Endothelial cell of umbilical vein (primary cell): Measurements from ENCODE around the gene ANAPC13. TPM values are rescaled to one million over a fixed set of nuclear protein-coding genes. Genes with fewer than 3 reads are reported as not detected.

Source experiments
- BruUV-seq: library from RNA; stranded (reverse); fragments of 400-500 nt; replicated peaks from 2 replicates; lab custom pipeline; 2021; lab: Mats Ljungman, UMichigan
- CTCF ChIA-PET: fragments of 300-600, 350-600 bp; sonication (Branson Sonifier 250); formaldehyde crosslinking; loops from one replicate; lab custom pipeline; 2021; ENCODE audit warnings: antibody characterized with exemption, inconsistent platforms; lab: Charles Lee
- POLR2A ChIA-PET: fragments of 300-600, 350-600 bp; sonication (Branson Sonifier 250); formaldehyde crosslinking; loops from one replicate; lab custom pipeline; 2021; ENCODE audit warnings: antibody characterized with exemption, inconsistent platforms; lab: Charles Lee
- DNase-seq: peaks from one replicate; pipeline ENCODE4 v3.0.0-alpha.2; 2011; ENCODE audit warnings: low read depth, low spot score
- FAIRE-seq: peaks from 2 replicates; lab custom pipeline; 2011; peaks lifted over from hg19 to GRCh38; lab: Jason Lieb, UNC
- H2AFZ ChIP-seq: 2 replicates; pipeline ENCODE4 v1.6.0; 2012; ENCODE audit warnings: low read depth, low read length, control low read depth, inconsistent platforms
- H3K27ac ChIP-seq: 2 replicates; pipeline ENCODE4 v1.5.1; 2011; ENCODE audit warnings: low read depth, mild to moderate bottlenecking, control low read depth, low read length, moderate library complexity; ENCODE audit not compliant: insufficient read depth
- H3K27me3 ChIP-seq, 2 experiments: 2 replicates each; pipeline versions ENCODE4 v1.6.0 to v1.6.1; 2011; ENCODE audit warnings: low read length in 2 of 2, mixed read lengths in 1 of 2; ENCODE audit not compliant: control insufficient read depth in 2 of 2, insufficient read depth in 2 of 2
- H3K36me3 ChIP-seq, 2 experiments: 2 replicates in 1 of 2; 3 replicates in 1 of 2; pipeline ENCODE4 v1.5.1; 2011; ENCODE audit warnings: low read length in 2 of 2, mild to moderate bottlenecking in 1 of 2, moderate library complexity in 1 of 2; ENCODE audit not compliant: control insufficient read depth in 2 of 2, insufficient read depth in 2 of 2; ENCODE audit errors: extremely low read depth in 1 of 2
- H3K4me1 ChIP-seq: 3 replicates; pipeline ENCODE4 v1.5.1; 2011; ENCODE audit warnings: mild to moderate bottlenecking, low read length; ENCODE audit not compliant: control insufficient read depth, insufficient read depth; ENCODE audit errors: extremely low read depth
- H3K4me2 ChIP-seq: 2 replicates; pipeline ENCODE4 v1.6.1; 2011; ENCODE audit warnings: low read length, control low read depth, mixed read lengths; ENCODE audit not compliant: insufficient read depth
- H3K4me3 ChIP-seq, 3 experiments: fragments of 200-600 bp in 1 of 3; sonication (generic), shearing (Covaris generic) in 1 of 3; replicated peaks in 1 of 3; 2 replicates each; pipeline ENCODE4 v1.5.1; 2011 to 2016; ENCODE audit warnings: control low read depth in 3 of 3, low read length in 3 of 3, mild to moderate bottlenecking in 2 of 3, inconsistent platforms in 1 of 3, low read depth in 1 of 3, moderate library complexity in 1 of 3; ENCODE audit not compliant: insufficient read depth in 1 of 3
- H3K79me2 ChIP-seq: 2 replicates; pipeline ENCODE4 v1.6.0; 2012; ENCODE audit warnings: low read length, inconsistent platforms; ENCODE audit not compliant: control insufficient read depth, insufficient read depth
- H3K9ac ChIP-seq: replicated peaks from 2 replicates; pipeline ENCODE3; 2011; ENCODE audit warnings: low read length, control low read depth; ENCODE audit not compliant: insufficient read depth; ENCODE audit errors: extremely low read depth
- H3K9me1 ChIP-seq: replicated peaks from 3 replicates; pipeline ENCODE4 v1.6.0; 2011; ENCODE audit warnings: mild to moderate bottlenecking, low read length; ENCODE audit not compliant: control insufficient read depth, insufficient read depth; ENCODE audit errors: extremely low read depth
- H3K9me3 ChIP-seq: replicated peaks from 2 replicates; pipeline ENCODE4 v1.5.1; 2012; ENCODE audit warnings: low read length, inconsistent platforms; ENCODE audit not compliant: control insufficient read depth, insufficient read depth
- H4K20me1 ChIP-seq: replicated peaks from 2 replicates; pipeline ENCODE3; 2011; ENCODE audit warnings: mild to moderate bottlenecking, low read length; ENCODE audit not compliant: control insufficient read depth, insufficient read depth; ENCODE audit errors: extremely low read depth
- MAX ChIP-seq: IDR thresholded peaks from 2 replicates; pipeline ENCODE4 v1.6.1; 2011; ENCODE audit not compliant: insufficient read depth, insufficient read length
- POLR2A ChIP-seq: IDR thresholded peaks from 2 replicates; pipeline ENCODE4 v1.6.1; 2012; ENCODE audit warnings: low read depth, mild to moderate bottlenecking, control low read depth, low read length
- dilution Hi-C: fragments of 300-500 bp; cut with MboI; formaldehyde crosslinking; loops from one replicate; pipeline ENCODE4 v1.15.0; 2019; ENCODE audit warnings: low sequenced_read_pairs; ENCODE audit not compliant: extremely low pct_ligation_motif_present
- intact Hi-C: fragments of 100-400 bp; cut with micrococcal nuclease; formaldehyde crosslinking; loops from one replicate; pipeline ENCODE4 v1.10.0; 2022
- polyA plus RNA-seq, 4 experiments: library from polyadenylated mRNA; depleted of rRNA in 3 of 4; stranded (reverse) in 3 of 4; unstranded in 1 of 4; fragments of >200 nt; gene quantifications; 2 replicates each; pipeline versions ENCODE4 v1.2.1 to v1.2.3, GENCODE V29; 2011 to 2012; ENCODE audit warnings: missing spikeins in 1 of 4
- total RNA-seq: library from RNA; stranded (reverse); gene quantifications from 2 replicates; pipeline ENCODE4 v1.2.3, GENCODE V29; 2021
- TF ChIP-seq, protein P1 (sequence below), 2 donors: IDR thresholded peaks; 1 replicate in 1 of 2; 2 replicates in 1 of 2; pipeline ENCODE4 v1.5.1; 2011; ENCODE audit warnings: low read length in 2 of 2, mild to moderate bottlenecking in 2 of 2, moderate library complexity in 2 of 2, control low read depth in 1 of 2, inconsistent platforms in 1 of 2, low read depth in 1 of 2; ENCODE audit not compliant: insufficient read depth in 1 of 2; ENCODE audit errors: extremely low read depth in 1 of 2

The ANAPC13 gene
- total and polyA plus RNA-seq, 2 donors (not counting 3 experiments of a cell fraction or from before 2014, with no cell fraction given) = 48.4 to 50.8 TPM

DNA sequence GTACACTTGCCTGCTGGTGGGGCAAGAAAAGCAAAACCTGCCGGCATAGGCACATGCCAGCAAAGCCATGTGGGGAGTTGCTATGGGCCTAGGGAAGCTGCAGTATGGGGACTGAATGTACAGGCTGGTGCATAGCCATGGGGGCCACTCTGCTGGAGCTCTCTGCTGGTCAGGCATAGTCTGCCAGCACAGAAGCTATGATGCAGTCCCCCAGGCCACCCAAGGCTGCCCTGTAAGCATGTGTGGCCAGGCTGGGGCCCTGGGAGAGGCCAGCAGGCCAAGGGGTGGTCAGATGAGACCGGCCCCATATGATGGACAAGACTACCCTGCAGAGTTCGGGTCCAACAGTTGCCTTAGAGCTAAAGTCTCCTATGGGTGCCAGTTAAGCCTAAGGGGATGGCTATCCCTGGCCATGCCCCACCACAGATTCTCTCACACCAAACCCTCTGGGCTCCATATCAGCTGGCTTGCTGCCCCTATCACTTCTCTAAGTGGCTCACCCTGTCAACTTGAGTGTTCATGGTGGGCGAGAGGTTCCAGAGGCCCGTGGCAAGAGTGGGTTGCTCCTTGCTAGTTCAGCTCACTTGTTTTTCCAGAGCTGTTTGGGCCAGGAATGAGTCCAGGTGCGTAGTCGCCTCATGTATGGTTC lies 41.9 kb upstream of the ANAPC13 start:
- intact Hi-C loops (no loop called here), dilution Hi-C loops (no loop called here)
- no peak for TF ChIP-seq POLR2A
- no peak for TF ChIP-seq MAX
- no peak overlapping the region for H3K9ac ChIP-seq
- BruUV-seq = no TSS peak
- no peak overlapping the region for H3K27ac ChIP-seq
- no peaks in the 10 kb centered on the region for H3K9me3 ChIP-seq
- H3K4me1 ChIP-seq = no peaks in the 10 kb centered on the region
- no peak overlapping the region for H3K4me3 ChIP-seq
- H2AFZ ChIP-seq = no peak overlapping the region
- no peak for FAIRE-seq
- H3K36me3 ChIP-seq = no peaks in the 10 kb centered on the region
- no peaks in the 10 kb centered on the region for H4K20me1 ChIP-seq
- no peaks in the 10 kb centered on the region for H3K9me1 ChIP-seq
- CTCF ChIA-PET = no interaction called here
- H3K79me2 ChIP-seq = peaks cover 2% of the 10 kb centered on the region
- no peak overlapping the region for H3K4me2 ChIP-seq
- no peaks in the 10 kb centered on the region for H3K27me3 ChIP-seq
- POLR2A ChIA-PET = no interaction called here
- no peak for DNase-seq

DNA sequence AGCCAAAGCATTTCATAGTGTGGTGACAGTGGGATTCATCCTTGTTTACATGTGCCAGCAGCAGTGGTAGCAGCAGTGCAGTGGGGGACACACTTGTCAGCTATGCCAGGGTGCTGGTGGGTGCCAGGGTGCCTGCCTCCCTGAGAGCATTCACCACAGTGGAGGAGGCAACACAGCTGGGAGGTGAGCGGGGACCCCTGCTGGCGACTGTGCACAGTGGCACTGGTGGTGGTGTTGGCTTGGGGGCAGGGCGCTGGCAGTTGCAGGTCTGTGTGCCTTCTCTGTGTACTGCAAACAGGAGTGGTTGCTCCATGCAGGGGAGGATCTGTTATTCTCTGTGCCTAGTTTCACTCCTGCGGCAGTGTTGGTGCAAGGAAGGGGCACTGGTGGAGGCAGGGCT lies 41.3 kb upstream of the ANAPC13 start:
- no peaks in the 10 kb centered on the region for H3K27me3 ChIP-seq

More for the DNA sequence above, 41.3 kb upstream of the ANAPC13 start:
- Histone ChIP-seq H3K4me1 (no peaks in the 10 kb centered on the region), H3K36me3 (no peaks in the 10 kb centered on the region), H3K9ac (no peak overlapping the region), H3K9me1 (no peaks in the 10 kb centered on the region), H3K79me2 (peaks cover 2% of the 10 kb centered on the region), H3K4me3 (no peak overlapping the region), H3K4me2 (no peak overlapping the region), H4K20me1 (no peaks in the 10 kb centered on the region), H3K27ac (no peak overlapping the region), H3K9me3 (no peaks in the 10 kb centered on the region), H2AFZ (no peak overlapping the region)
- FAIRE-seq = no peak
- CTCF ChIA-PET = no interaction called here
- POLR2A ChIA-PET = no interaction called here
- intact Hi-C loops (no loop called here), dilution Hi-C loops (no loop called here)
- BruUV-seq = no TSS peak
- TF ChIP-seq POLR2A = no peak
- TF ChIP-seq, protein P1, sequence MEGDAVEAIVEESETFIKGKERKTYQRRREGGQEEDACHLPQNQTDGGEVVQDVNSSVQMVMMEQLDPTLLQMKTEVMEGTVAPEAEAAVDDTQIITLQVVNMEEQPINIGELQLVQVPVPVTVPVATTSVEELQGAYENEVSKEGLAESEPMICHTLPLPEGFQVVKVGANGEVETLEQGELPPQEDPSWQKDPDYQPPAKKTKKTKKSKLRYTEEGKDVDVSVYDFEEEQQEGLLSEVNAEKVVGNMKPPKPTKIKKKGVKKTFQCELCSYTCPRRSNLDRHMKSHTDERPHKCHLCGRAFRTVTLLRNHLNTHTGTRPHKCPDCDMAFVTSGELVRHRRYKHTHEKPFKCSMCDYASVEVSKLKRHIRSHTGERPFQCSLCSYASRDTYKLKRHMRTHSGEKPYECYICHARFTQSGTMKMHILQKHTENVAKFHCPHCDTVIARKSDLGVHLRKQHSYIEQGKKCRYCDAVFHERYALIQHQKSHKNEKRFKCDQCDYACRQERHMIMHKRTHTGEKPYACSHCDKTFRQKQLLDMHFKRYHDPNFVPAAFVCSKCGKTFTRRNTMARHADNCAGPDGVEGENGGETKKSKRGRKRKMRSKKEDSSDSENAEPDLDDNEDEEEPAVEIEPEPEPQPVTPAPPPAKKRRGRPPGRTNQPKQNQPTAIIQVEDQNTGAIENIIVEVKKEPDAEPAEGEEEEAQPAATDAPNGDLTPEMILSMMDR (IDR thresholded peaks at IDR 0.05; ENCODE audit: extremely low read depth in 1 of 2, insufficient read depth in 1 of 2, low read depth in 1 of 2, low read length in 2 of 2) = peak; percentile 18 to 45
- no peak for DNase-seq
